MCF 10A (cell line): Measurements from ENCODE around the gene P2RX3. TPM values are rescaled to one million over a fixed set of nuclear protein-coding genes. Genes with fewer than 3 reads are reported as not detected.

Experiments used
- BruUV-seq: library from RNA; stranded (reverse); fragments of 400-500 nt; replicated peaks from 2 replicates; lab custom pipeline; 2021; lab: Mats Ljungman, UMichigan
- CTCF ChIA-PET: fragments of 300-600 bp; sonication (Branson Sonifier 250); formaldehyde crosslinking; extraction: SDS; loops from one replicate; lab custom pipeline; 2021; ENCODE audit warnings: antibody characterized with exemption, inconsistent platforms; lab: Yijun Ruan, JAX
- POLR2A ChIA-PET: fragments of 300-600, 350-650 bp; sonication (Branson Sonifier 250); formaldehyde crosslinking; extraction: SDS; loops from one replicate; lab custom pipeline; 2020; ENCODE audit warnings: antibody characterized with exemption, inconsistent platforms; lab: Yijun Ruan, JAX
- DNase-seq: peaks from one replicate; pipeline ENCODE4 v3.0.0-alpha.2; 2018; ENCODE audit not compliant: unreplicated experiment
- H3K27ac Mint-ChIP-seq: one replicate; pipeline ENCODE4 v1.8.0; 2022; ENCODE audit warnings: mild to moderate bottlenecking, low read depth, mixed read lengths; ENCODE audit not compliant: unreplicated experiment
- H3K27me3 Mint-ChIP-seq: one replicate; pipeline ENCODE4 v1.8.0; 2022; ENCODE audit warnings: mixed read lengths; ENCODE audit not compliant: insufficient read depth, unreplicated experiment
- H3K36me3 Mint-ChIP-seq: one replicate; pipeline ENCODE4 v1.8.0; 2022; ENCODE audit warnings: mild to moderate bottlenecking, moderate library complexity, mixed read lengths; ENCODE audit not compliant: insufficient read depth, unreplicated experiment
- H3K4me1 Mint-ChIP-seq: one replicate; pipeline ENCODE4 v1.8.0; 2022; ENCODE audit warnings: mixed read lengths; ENCODE audit not compliant: insufficient read depth, unreplicated experiment
- H3K4me3 Mint-ChIP-seq: one replicate; pipeline ENCODE4 v1.8.0; 2022; ENCODE audit warnings: mild to moderate bottlenecking, moderate library complexity, mixed read lengths; ENCODE audit not compliant: unreplicated experiment
- H3K9me3 Mint-ChIP-seq: one replicate; pipeline ENCODE4 v1.8.0; 2022; ENCODE audit warnings: mixed read lengths; ENCODE audit not compliant: unreplicated experiment
- intact Hi-C: fragments of 100-400 bp; cut with micrococcal nuclease; formaldehyde crosslinking; loops from 2 replicates; pipeline ENCODE4 v1.14.1; 2022
- total RNA-seq: library from RNA; stranded (reverse); gene quantifications from 2 replicates; pipeline ENCODE4 v1.2.3, GENCODE V29; 2022
- TF ChIP-seq, protein P1 (sequence below): fragments of 200-600 bp; IDR thresholded peaks from one replicate; pipeline ENCODE4 v1.8.0; 2022; ENCODE audit warnings: antibody characterized with exemption, mild to moderate bottlenecking; ENCODE audit not compliant: unreplicated experiment

The P2RX3 gene
- total RNA-seq, 1 experiment from 2014 or later = not detected

- DNase-seq = no peak
- no TSS peak for BruUV-seq
- H3K4me1 Mint-ChIP-seq = peaks cover 59% of the 10 kb centered on the region
- POLR2A ChIA-PET = interaction anchor here (0.6 to 13.4 kb wide), 9 partner anchors 14 to 1567 kb away, joined by 3 to 362 read pairs (median 4); partner anchors contain the start of genes CTNND1 and TNKS1BP1
- TF ChIP-seq, protein P1, sequence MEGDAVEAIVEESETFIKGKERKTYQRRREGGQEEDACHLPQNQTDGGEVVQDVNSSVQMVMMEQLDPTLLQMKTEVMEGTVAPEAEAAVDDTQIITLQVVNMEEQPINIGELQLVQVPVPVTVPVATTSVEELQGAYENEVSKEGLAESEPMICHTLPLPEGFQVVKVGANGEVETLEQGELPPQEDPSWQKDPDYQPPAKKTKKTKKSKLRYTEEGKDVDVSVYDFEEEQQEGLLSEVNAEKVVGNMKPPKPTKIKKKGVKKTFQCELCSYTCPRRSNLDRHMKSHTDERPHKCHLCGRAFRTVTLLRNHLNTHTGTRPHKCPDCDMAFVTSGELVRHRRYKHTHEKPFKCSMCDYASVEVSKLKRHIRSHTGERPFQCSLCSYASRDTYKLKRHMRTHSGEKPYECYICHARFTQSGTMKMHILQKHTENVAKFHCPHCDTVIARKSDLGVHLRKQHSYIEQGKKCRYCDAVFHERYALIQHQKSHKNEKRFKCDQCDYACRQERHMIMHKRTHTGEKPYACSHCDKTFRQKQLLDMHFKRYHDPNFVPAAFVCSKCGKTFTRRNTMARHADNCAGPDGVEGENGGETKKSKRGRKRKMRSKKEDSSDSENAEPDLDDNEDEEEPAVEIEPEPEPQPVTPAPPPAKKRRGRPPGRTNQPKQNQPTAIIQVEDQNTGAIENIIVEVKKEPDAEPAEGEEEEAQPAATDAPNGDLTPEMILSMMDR = no peak
- peak overlapping the region; percentile 95 for H3K27ac Mint-ChIP-seq
- CTCF ChIA-PET = interaction anchor here (0.6 to 1.7 kb wide), 6 partner anchors 13 to 738 kb away, joined by 3 to 12 read pairs (median 3); no protein-coding TSS in a partner anchor
- H3K9me3 Mint-ChIP-seq = no peaks in the 10 kb centered on the region
- intact Hi-C loops = no loop called here
- no peaks in the 10 kb centered on the region for H3K27me3 Mint-ChIP-seq
- peak overlapping the region; percentile 80 for H3K4me3 Mint-ChIP-seq
- H3K36me3 Mint-ChIP-seq = peaks cover 95% of the 10 kb centered on the region
These were observed 29.6 kb upstream of the P2RX3 start for GRCh38 chr11:57308426-57309060.

DNA sequence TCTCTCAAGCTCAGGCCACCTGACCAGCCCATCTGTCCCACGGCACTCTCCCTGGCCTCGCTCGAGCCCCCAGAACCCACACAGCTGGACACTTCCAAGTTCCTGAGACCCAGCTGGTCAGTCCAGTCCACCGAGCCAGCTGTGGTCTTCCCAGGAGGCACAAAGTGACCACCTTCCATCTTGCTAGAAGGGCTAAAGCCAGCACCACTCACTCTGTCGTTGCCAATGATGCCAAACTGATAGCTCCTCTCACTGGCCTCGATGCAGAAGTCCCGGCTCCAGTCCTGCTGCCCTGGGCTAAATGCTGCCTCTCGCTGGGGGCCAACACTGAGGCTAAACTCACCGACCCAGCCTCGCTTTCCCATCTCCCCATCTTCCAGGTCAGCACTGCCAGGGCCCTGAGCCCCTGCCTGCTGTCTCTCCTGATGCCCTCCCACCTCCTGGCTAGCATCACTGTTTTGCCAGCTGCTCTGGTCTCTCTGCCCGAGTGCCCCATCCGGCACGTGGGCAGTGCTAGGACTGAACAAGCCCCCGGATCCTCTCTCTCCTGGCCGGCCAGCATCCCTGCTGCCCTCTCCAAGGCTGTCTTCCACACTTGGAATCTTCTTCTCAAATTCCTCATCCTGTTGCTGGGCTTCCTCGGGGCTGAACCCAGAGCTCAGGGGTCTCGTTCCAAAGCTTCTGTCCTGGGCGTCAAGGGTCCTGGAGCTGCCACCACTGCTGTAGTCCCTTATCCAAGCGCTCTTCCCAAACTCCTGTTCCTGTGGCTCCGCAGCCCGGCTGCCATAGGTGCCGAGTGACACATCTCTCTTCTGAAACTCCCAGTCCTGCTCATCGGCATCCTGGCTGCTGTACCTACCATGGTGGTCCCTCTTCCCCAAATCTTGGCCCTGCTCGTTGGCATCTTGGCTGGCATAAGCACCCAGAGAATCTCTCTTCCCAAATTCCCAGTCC, 28.8 kb upstream of the P2RX3 start:
- ChIA-PET POLR2A (interaction anchor here (0.6 to 13.4 kb wide), 3 partner anchors 13 to 748 kb away, joined by 4 to 362 read pairs (median 283); partner anchors contain the start of gene TNKS1BP1), CTCF (interaction anchor here (0.6 to 1.2 kb wide), 3 partner anchors 15 to 739 kb away, joined by 3 to 12 read pairs (median 3); no protein-coding TSS in a partner anchor)
- TSS peak; percentile 32 for BruUV-seq
- DNase-seq = no peak
- H3K4me1 Mint-ChIP-seq = peaks cover 51% of the 10 kb centered on the region
- intact Hi-C loops = no loop called here
- H3K4me3 Mint-ChIP-seq = peak overlapping the region; percentile 80
- H3K36me3 Mint-ChIP-seq = peaks cover 87% of the 10 kb centered on the region
- TF ChIP-seq, protein P1 = no peak
- no peaks in the 10 kb centered on the region for H3K9me3 Mint-ChIP-seq
- peak overlapping the region; percentile 95 for H3K27ac Mint-ChIP-seq
- no peaks in the 10 kb centered on the region for H3K27me3 Mint-ChIP-seq

DNA sequence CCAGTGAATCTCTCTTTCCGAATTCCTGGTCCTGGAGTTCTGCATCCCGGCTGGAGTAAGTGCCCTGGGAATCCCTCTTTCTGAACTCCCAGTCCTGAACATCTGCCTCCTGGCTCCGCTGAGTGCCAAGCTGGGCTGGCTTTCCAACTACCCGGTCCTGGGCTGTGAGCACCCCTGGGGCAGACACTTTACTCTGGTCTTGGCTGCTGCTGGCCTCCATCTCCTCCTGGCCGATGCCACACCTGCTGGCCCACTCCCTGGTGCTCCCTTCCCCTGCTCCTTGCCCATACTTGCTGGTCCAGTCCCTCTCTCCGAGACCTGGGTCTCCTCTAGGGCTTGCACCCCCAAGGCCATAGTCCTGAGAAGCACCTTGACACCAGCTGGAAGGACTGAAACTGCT, 28.1 kb upstream of the P2RX3 start:
- no peaks in the 10 kb centered on the region for H3K27me3 Mint-ChIP-seq
- H3K27ac Mint-ChIP-seq = peak overlapping the region; percentile 95
- no peaks in the 10 kb centered on the region for H3K9me3 Mint-ChIP-seq
- peaks cover 49% of the 10 kb centered on the region for H3K4me1 Mint-ChIP-seq
- no peak for DNase-seq
- ChIA-PET POLR2A (interaction anchor here (0.6 to 13.4 kb wide), 6 partner anchors 12 to 342 kb away, joined by 3 to 362 read pairs (median 14); partner anchors contain the start of gene TNKS1BP1), CTCF (interaction anchor here (0.6 to 2.4 kb wide), 2 partner anchors 12 to 22 kb away, joined by 3 to 24 read pairs; no protein-coding TSS in a partner anchor)
- intact Hi-C loops = no loop called here
- H3K36me3 Mint-ChIP-seq = peaks cover 79% of the 10 kb centered on the region
- TF ChIP-seq, protein P1 = no peak
- peak overlapping the region; percentile 80 for H3K4me3 Mint-ChIP-seq
- BruUV-seq = no TSS peak
